OCI-LY1 (cell line): Measurements from ENCODE around the gene MRPL52.

Experiments
- H2AFZ ChIP-seq: fragments of 200-600 bp; sonication (generic), shearing (Covaris generic); 2 replicates; pipeline ENCODE4 v1.6.0; 2014; ENCODE audit warnings: antibody characterized with exemption, mild to moderate bottlenecking, low read length
- H3F3A ChIP-seq: fragments of 200-600 bp; sonication (generic), shearing (Covaris generic); 2 replicates; pipeline ENCODE4 v1.6.0; 2014; ENCODE audit warnings: mild to moderate bottlenecking, antibody characterized with exemption, low read length, moderate library complexity; ENCODE audit not compliant: insufficient read depth
- H3K27ac ChIP-seq: fragments of 200-600 bp; sonication (generic); 2 replicates; pipeline ENCODE4 v1.5.1; 2014; ENCODE audit warnings: low read length, mixed run types, mild to moderate bottlenecking, low read depth; ENCODE audit not compliant: poor library complexity, severe bottlenecking
- H3K27me3 ChIP-seq: fragments of 200-600 bp; sonication (generic); 2 replicates; pipeline ENCODE4 v1.6.0; 2014; ENCODE audit warnings: antibody characterized with exemption, mild to moderate bottlenecking, low read length, moderate library complexity; ENCODE audit not compliant: insufficient read depth
- H3K36me3 ChIP-seq: fragments of 200-600 bp; sonication (generic); 2 replicates; pipeline ENCODE4 v1.6.1; 2014; ENCODE audit warnings: mild to moderate bottlenecking, antibody characterized with exemption, low read length, moderate library complexity, mixed read lengths; ENCODE audit not compliant: insufficient read depth
- H3K4me1 ChIP-seq: fragments of 200-600 bp; sonication (generic); 2 replicates; pipeline ENCODE4 v1.5.1; 2014; ENCODE audit warnings: mild to moderate bottlenecking, low read length, moderate library complexity; ENCODE audit not compliant: insufficient read depth, severe bottlenecking
- H3K4me2 ChIP-seq: fragments of 200-600 bp; sonication (generic), shearing (Covaris generic); 2 replicates; pipeline ENCODE4 v1.6.1; 2014; ENCODE audit warnings: low read length
- H3K4me3 ChIP-seq: fragments of 200-600 bp; sonication (generic); 2 replicates; pipeline ENCODE4 v1.5.1; 2014; ENCODE audit warnings: low read length, low read depth, mild to moderate bottlenecking, mixed read lengths; ENCODE audit not compliant: poor library complexity, severe bottlenecking
- H3K79me2 ChIP-seq: fragments of 200-600 bp; shearing (Covaris generic); 2 replicates; pipeline ENCODE4 v1.6.1; 2016; ENCODE audit warnings: mixed run types, low read length, mixed read lengths; ENCODE audit not compliant: insufficient read depth
- H3K9ac ChIP-seq: fragments of 200-600 bp; sonication (generic), shearing (Covaris generic); 2 replicates; pipeline ENCODE4 v1.6.1; 2014; ENCODE audit warnings: mild to moderate bottlenecking, low read length, mixed read lengths
- H3K9me2 ChIP-seq: fragments of 200-600 bp; sonication (generic), shearing (Covaris generic); 2 replicates; pipeline ENCODE4 v1.6.1; 2014; ENCODE audit warnings: low read depth, mild to moderate bottlenecking, low read length, mixed read lengths
- H3K9me3 ChIP-seq: fragments of 200-600 bp; shearing (Covaris generic); 2 replicates; pipeline ENCODE4 v1.6.1; 2014; ENCODE audit warnings: low read length, mixed read lengths
- H4K20me1 ChIP-seq: fragments of 200-600 bp; sonication (generic), shearing (Covaris generic); 2 replicates; pipeline ENCODE4 v1.6.0; 2016; ENCODE audit warnings: mild to moderate bottlenecking, low read length; ENCODE audit not compliant: insufficient read depth
- EZH2 ChIP-seq: fragments of 200-600 bp; sonication (generic), shearing (Covaris generic); IDR thresholded peaks from 2 replicates; pipeline ENCODE4 v1.8.0; 2017; ENCODE audit warnings: borderline replicate concordance, mixed run types, mild to moderate bottlenecking, antibody characterized with exemption, low read length, moderate library complexity, mixed read lengths
- TF ChIP-seq, protein P1 (sequence below): fragments of 200-600 bp; sonication (generic), shearing (Covaris generic); IDR thresholded peaks from 2 replicates; pipeline ENCODE4 v1.5.1; 2017; ENCODE audit warnings: mild to moderate bottlenecking, antibody characterized with exemption, low read length, moderate library complexity, mixed read lengths

MRPL52 gene

DNA sequence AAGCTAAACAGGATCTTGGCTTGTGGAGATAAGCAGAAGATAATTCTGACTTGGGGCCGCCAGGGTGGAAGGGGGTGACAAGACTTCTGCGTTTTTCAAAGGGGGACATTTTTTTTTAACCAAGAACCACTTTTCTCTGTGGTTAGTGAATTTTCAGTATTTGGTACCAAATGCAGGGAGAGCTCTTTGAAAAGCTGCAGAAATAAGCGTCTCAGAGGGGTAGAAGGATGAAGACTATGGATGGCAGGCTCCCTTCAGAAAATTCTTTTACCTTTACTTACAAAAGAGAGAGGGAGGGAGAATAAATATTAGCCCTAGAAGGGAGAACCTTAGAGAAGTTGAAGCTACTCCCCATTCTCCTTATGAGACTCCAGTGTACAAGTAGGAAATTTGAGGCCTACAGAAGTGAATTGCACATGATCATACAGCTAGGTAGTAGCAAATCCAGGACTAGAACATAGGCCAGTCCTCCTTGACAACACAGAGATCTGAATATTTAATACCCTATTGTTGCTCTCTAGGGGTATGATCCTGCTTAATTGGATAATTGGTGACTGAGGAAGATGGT, 840 bp downstream of the MRPL52 start:
- Histone ChIP-seq H3K9me2 (no peaks in the 10 kb centered on the region), H3K4me1 (peaks cover 15% of the 10 kb centered on the region), H3K9ac (peak overlapping the region; percentile 77), H3K4me3 (peak overlapping the region; percentile 72), H3K4me2 (peak overlapping the region; percentile 89), H3F3A (no peaks in the 10 kb centered on the region; the same call in 1 of the 2 replicates), H4K20me1 (no peaks in the 10 kb centered on the region), H3K27me3 (no peaks in the 10 kb centered on the region), H3K36me3 (peaks cover 37% of the 10 kb centered on the region), H2AFZ (no peak overlapping the region), H3K79me2 (peaks cover 7% of the 10 kb centered on the region), H3K27ac (no peak overlapping the region), H3K9me3 (no peaks in the 10 kb centered on the region)
- TF ChIP-seq, protein P1, sequence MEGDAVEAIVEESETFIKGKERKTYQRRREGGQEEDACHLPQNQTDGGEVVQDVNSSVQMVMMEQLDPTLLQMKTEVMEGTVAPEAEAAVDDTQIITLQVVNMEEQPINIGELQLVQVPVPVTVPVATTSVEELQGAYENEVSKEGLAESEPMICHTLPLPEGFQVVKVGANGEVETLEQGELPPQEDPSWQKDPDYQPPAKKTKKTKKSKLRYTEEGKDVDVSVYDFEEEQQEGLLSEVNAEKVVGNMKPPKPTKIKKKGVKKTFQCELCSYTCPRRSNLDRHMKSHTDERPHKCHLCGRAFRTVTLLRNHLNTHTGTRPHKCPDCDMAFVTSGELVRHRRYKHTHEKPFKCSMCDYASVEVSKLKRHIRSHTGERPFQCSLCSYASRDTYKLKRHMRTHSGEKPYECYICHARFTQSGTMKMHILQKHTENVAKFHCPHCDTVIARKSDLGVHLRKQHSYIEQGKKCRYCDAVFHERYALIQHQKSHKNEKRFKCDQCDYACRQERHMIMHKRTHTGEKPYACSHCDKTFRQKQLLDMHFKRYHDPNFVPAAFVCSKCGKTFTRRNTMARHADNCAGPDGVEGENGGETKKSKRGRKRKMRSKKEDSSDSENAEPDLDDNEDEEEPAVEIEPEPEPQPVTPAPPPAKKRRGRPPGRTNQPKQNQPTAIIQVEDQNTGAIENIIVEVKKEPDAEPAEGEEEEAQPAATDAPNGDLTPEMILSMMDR: no peak
- TF ChIP-seq EZH2: no peak

DNA sequence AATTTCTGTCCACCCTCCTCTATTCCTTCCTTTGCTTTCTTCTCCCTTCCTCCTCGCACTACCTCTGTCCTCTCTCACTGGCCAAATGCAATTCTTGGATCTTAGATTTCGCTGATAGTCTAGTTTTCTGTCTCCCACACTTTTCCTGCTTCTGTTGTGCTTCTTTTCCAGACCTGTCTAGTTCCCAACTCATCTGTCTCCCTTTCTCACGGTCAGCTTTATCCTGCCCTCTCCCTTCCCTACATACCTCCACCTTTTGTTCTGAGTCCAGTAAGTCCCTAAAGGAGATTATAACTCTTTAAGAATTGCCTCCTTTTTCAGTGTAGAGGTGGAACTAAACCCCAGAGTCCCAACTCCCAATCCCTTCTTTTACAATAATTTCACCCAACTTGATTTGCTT, 5.8 kb downstream of the MRPL52 start:
- H3K9ac ChIP-seq: no peak overlapping the region

DNA sequence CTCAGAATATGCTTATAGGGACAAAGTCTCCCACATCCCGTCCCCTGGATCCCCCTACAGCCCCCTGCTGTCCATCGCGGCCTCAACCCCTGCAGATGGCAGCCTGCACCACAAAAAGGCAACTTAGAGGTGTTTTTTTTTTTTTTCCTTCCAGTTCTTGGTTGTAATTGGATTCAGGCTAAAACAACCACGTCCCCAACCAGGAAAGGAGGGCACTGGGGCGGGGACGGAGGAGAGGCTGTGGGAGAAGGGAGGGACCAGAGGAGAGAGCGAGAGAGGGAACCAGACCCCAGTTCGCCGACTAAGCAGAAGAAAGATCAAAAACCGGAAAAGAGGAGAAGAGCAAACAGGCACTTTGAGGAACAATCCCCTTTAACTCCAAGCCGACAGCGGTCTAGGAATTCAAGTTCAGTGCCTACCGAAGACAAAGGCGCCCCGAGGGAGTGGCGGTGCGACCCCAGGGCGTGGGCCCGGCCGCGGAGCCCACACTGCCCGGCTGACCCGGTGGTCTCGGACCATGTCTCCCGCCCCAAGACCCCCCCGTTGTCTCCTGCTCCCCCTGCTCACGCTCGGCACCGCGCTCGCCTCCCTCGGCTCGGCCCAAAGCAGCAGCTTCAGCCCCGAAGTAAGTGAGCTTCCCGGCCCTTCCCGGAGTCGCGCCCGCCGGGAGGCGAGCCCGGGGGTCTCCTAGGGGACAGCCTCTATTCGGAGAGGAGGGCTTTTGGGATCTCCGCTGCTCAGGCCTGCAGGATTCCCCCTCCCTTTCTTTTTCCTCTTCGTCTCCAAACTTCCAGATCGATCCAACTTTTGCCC, 6.8 kb downstream of the MRPL52 start, which contains the start of gene MMP14:
Gene MMP14 (plus strand): TSS at position 285 of the 813 bp plus-strand sequence. CDS start 233 bp downstream, at position 518.
- Histone ChIP-seq H3K27me3 (no peaks in the 10 kb centered on the region), H3K9me3 (no peaks in the 10 kb centered on the region), H3K4me3 (no peak within 1 kb of the TSS), H3K4me2 (no peak within 1 kb of the TSS), H2AFZ (no peak within 1 kb of the TSS), H3K27ac (no peak within 1 kb of the TSS), H3K36me3 (peaks cover 35% of the 10 kb centered on the region), H3K79me2 (no peaks in the 10 kb centered on the region), H4K20me1 (no peaks in the 10 kb centered on the region), H3K4me1 (no peaks in the 10 kb centered on the region), H3K9ac (no peak within 1 kb of the TSS), H3K9me2 (no peaks in the 10 kb centered on the region), H3F3A (no peaks in the 10 kb centered on the region)
- TF ChIP-seq, protein P1: no peak
- no peak for TF ChIP-seq EZH2

More for the DNA sequence above, 5.8 kb downstream of the MRPL52 start:
- Histone ChIP-seq H2AFZ (no peak overlapping the region), H3K4me1 (peaks cover 7% of the 10 kb centered on the region), H4K20me1 (no peaks in the 10 kb centered on the region), H3K9me3 (no peaks in the 10 kb centered on the region), H3K4me3 (no peak overlapping the region), H3K27ac (no peak overlapping the region), H3K36me3 (peaks cover 38% of the 10 kb centered on the region), H3K4me2 (no peak overlapping the region), H3K27me3 (no peaks in the 10 kb centered on the region), H3F3A (no peaks in the 10 kb centered on the region), H3K9me2 (no peaks in the 10 kb centered on the region), H3K79me2 (peaks cover 2% of the 10 kb centered on the region)
- no peak for TF ChIP-seq EZH2
- TF ChIP-seq, protein P1: no peak
